Tibial nerve (tissue), 4 donors: ENCODE data around the gene TGFB3. TPM values are rescaled to one million over a fixed set of nuclear protein-coding genes. Genes with fewer than 3 reads are reported as not detected.

Experiments used
- DNase-seq, 2 donors: peaks; one replicate each; pipeline ENCODE4 v3.0.0-alpha.2; 2019; ENCODE audit warnings: low spot score in 2 of 2
- H3K27ac ChIP-seq, 4 donors: fragments of 200-600 bp; sonication (generic) in 3 of 4; one replicate each; pipeline ENCODE4 v1.5.1; 2017 to 2019; ENCODE audit warnings: mild to moderate bottlenecking in 1 of 4
- H3K27me3 ChIP-seq, 2 donors: fragments of 200-600 bp; sonication (generic) in 1 of 2; one replicate each; pipeline versions ENCODE4 v1.5.1 to v1.6.0; 2017 to 2019
- H3K36me3 ChIP-seq, 3 donors: fragments of 200-600 bp; sonication (generic); one replicate each; pipeline ENCODE4 v1.5.1; 2018 to 2019
- H3K4me1 ChIP-seq, 4 donors: fragments of 200-600 bp; sonication (generic) in 3 of 4; one replicate each; pipeline ENCODE4 v1.5.1; 2017 to 2019
- H3K4me3 ChIP-seq, 4 donors: fragments of 200-600 bp; sonication (generic) in 3 of 4; one replicate each; pipeline ENCODE4 v1.5.1; 2017 to 2019; ENCODE audit warnings: mild to moderate bottlenecking in 1 of 4, moderate library complexity in 1 of 4
- H3K9me3 ChIP-seq, 4 donors: fragments of 200-600 bp; sonication (generic) in 3 of 4; one replicate each; pipeline ENCODE4 v1.5.1; 2017 to 2019
- EP300 ChIP-seq, 2 donors: sonication (generic); formaldehyde crosslinking; IDR thresholded peaks; one replicate each; pipeline ENCODE4 v1.6.1; 2017; ENCODE audit warnings: antibody characterized with exemption in 2 of 2, mild to moderate bottlenecking in 1 of 2
- POLR2A ChIP-seq, 2 donors: fragments of 450-650 bp; IDR thresholded peaks; one replicate each; pipeline ENCODE4 v1.6.1; 2017; ENCODE audit warnings: antibody characterized with exemption in 2 of 2, mild to moderate bottlenecking in 2 of 2, moderate library complexity in 2 of 2
- WGBS, 2 donors: methylation state at CpG; one replicate each; pipeline ENCODE4 v1.1.5; 2018; 5-methylcytosine and 5-hydroxymethylcytosine counted together
- total RNA-seq, 4 donors: library from RNA; depleted of rRNA; stranded (reverse); fragments of >200 nt; gene quantifications; one replicate each; pipeline ENCODE4 v1.1.0, GENCODE V29; 2016
- TF ChIP-seq, protein P1 (sequence below), 5 experiments: fragments of 200-600 bp in 3 of 5; fragments of 450-650 bp in 2 of 5; sonication (generic) in 3 of 5; IDR thresholded peaks; one replicate each; pipeline ENCODE4 v1.5.1; 2016 to 2019; ENCODE audit warnings: antibody characterized with exemption in 5 of 5, mild to moderate bottlenecking in 3 of 5, moderate library complexity in 2 of 5

Gene TGFB3
- total RNA-seq, 4 donors from 2014 or later: 3.1 to 10.0 (median 5.6) TPM

DNA sequence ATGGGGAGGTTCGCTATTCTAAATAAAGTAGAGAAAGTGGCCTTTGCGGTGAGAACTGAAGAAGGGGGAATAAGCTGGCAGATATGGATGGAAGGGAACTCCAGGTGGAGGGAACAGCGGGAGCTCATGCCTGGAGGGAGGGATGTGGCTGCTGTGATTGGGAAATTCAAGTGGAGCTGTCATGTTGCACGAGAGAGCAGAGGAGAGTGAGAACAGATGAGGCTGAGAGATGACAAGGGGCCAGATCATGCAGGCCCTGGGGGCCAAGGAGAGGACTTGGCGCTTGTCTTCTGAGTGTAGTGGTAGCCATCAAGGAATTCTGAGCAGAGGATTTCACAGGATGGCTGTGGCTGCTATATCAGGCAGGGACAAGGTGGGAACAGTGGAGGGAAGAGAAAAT is 35.0 kb downstream of the TGFB3 start:
- 88 to 89% methylated on average over 5 of the region's 5 CpGs for WGBS, 2 donors

DNA sequence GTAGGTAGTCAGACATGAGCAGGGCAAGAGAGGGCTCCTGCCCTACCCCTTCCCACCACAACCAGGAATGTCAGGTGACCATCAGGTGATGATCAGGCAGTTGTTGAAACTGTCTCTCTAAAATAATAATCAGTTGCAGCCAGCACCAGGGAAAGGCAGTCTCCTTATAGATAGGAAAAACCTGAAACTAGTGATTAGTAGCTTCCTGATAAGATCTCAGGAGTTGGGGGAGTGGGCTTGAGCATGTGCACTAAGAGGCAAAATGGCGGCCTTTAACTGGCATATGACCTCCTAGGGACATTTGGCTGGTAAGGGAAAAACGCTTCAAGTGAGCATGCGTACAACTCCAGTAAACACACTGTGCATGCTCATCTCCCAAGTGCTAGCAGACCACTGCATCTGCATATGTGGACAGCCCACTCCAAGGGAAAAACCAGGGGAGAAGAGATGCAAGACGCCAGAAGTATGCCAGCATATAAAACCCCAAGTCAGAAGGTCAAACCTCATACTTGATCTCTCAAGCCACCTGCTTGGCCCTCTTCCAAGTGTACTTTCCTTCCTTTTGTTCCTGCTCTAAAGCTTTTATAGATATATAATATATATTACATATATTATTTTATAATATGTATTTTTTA is 37.1 kb downstream of the TGFB3 start:
- no peak overlapping the region for H3K4me3 ChIP-seq
- H3K9me3 ChIP-seq: no peaks in the 10 kb centered on the region
- TF ChIP-seq, protein P1, sequence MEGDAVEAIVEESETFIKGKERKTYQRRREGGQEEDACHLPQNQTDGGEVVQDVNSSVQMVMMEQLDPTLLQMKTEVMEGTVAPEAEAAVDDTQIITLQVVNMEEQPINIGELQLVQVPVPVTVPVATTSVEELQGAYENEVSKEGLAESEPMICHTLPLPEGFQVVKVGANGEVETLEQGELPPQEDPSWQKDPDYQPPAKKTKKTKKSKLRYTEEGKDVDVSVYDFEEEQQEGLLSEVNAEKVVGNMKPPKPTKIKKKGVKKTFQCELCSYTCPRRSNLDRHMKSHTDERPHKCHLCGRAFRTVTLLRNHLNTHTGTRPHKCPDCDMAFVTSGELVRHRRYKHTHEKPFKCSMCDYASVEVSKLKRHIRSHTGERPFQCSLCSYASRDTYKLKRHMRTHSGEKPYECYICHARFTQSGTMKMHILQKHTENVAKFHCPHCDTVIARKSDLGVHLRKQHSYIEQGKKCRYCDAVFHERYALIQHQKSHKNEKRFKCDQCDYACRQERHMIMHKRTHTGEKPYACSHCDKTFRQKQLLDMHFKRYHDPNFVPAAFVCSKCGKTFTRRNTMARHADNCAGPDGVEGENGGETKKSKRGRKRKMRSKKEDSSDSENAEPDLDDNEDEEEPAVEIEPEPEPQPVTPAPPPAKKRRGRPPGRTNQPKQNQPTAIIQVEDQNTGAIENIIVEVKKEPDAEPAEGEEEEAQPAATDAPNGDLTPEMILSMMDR (IDR thresholded peaks at IDR 0.05): no peak
- TF ChIP-seq EP300 (IDR thresholded peaks at IDR 0.05): no peak
- TF ChIP-seq POLR2A (IDR thresholded peaks at IDR 0.05): no peak
- H3K27ac ChIP-seq: no peak overlapping the region
- 84 to 85% methylated on average over 4 of the region's 4 CpGs for WGBS, 2 donors
- DNase-seq: no peak
- H3K36me3 ChIP-seq: peaks cover 0 to 5% (median 0%) of the 10 kb centered on the region in 3 donors
- no peaks in the 10 kb centered on the region for H3K27me3 ChIP-seq
- H3K4me1 ChIP-seq: no peaks in the 10 kb centered on the region

More for the DNA sequence above, 35.0 kb downstream of the TGFB3 start:
- no peaks in the 10 kb centered on the region for H3K9me3 ChIP-seq
- no peak overlapping the region for H3K27ac ChIP-seq
- H3K4me3 ChIP-seq: no peak overlapping the region
- TF ChIP-seq EP300 (IDR thresholded peaks at IDR 0.05) (no peak), POLR2A (IDR thresholded peaks at IDR 0.05) (no peak)
- TF ChIP-seq, protein P1 (IDR thresholded peaks at IDR 0.05): no peak
- H3K4me1 ChIP-seq: no peaks in the 10 kb centered on the region
- H3K27me3 ChIP-seq: no peaks in the 10 kb centered on the region
- H3K36me3 ChIP-seq: peaks cover 0 to 5% (median 0%) of the 10 kb centered on the region in 3 donors
- no peak for DNase-seq

DNA sequence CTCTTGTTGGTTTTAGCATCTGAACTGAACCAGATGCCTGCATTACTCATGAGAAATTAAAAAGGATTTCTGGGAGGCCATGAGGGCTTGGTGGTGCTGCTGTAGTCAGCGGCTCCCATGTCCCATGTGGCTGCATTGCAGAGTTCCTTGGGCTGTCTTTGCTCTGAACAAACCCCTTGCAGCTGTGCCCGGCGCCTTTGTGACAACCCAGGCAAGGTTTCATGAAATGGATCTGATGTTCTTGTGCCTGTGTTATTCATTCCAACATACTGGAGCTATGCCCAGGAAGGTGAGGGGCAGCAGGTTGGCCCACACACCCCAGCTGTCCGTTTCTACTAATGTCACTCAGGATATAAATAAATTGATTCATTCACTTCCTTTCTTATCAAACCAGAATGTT is 40.8 kb downstream of the TGFB3 start:
- no peaks in the 10 kb centered on the region for H3K9me3 ChIP-seq
- H3K4me1 ChIP-seq: no peaks in the 10 kb centered on the region
- 55 to 68% methylated on average over 4 of the region's 4 CpGs for WGBS, 2 donors
- DNase-seq: no peak
- TF ChIP-seq EP300 (IDR thresholded peaks at IDR 0.05): no peak
- H3K36me3 ChIP-seq: peaks cover 0 to 5% (median 0%) of the 10 kb centered on the region in 3 donors
- no peak overlapping the region for H3K4me3 ChIP-seq
- no peaks in the 10 kb centered on the region for H3K27me3 ChIP-seq
- no peak overlapping the region for H3K27ac ChIP-seq

DNA sequence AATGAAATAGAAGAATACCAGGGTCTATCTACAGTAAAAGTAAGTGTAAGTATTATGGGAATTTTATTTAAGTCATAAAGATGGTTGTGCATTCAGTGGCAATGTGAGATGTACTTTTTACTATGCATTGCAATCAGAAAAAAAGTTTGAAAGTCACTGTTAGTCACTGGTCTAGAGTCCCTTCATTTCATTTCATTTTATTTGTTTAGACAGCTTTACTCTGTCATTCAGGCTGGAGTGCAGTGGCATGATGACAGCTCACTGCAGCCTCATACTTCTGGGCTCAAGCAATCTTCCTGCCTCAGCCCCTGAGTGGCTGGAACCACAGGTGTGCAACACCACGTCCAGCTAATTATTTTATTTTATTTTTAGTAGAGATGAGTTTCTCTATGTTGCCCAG is 42.6 kb downstream of the TGFB3 start:
- Histone ChIP-seq H3K36me3 (peaks cover 0 to 5% (median 0%) of the 10 kb centered on the region in 3 donors), H3K9me3 (no peaks in the 10 kb centered on the region), H3K4me1 (no peaks in the 10 kb centered on the region), H3K4me3 (no peak overlapping the region), H3K27ac (no peak overlapping the region), H3K27me3 (no peaks in the 10 kb centered on the region)
- DNase-seq: no peak
- TF ChIP-seq, protein P1 (IDR thresholded peaks at IDR 0.05): no peak
- TF ChIP-seq EP300 (IDR thresholded peaks at IDR 0.05) (no peak), POLR2A (IDR thresholded peaks at IDR 0.05) (no peak)
- WGBS, 2 donors: 75 to 79% methylated on average over 1 of the region's 1 CpG

DNA sequence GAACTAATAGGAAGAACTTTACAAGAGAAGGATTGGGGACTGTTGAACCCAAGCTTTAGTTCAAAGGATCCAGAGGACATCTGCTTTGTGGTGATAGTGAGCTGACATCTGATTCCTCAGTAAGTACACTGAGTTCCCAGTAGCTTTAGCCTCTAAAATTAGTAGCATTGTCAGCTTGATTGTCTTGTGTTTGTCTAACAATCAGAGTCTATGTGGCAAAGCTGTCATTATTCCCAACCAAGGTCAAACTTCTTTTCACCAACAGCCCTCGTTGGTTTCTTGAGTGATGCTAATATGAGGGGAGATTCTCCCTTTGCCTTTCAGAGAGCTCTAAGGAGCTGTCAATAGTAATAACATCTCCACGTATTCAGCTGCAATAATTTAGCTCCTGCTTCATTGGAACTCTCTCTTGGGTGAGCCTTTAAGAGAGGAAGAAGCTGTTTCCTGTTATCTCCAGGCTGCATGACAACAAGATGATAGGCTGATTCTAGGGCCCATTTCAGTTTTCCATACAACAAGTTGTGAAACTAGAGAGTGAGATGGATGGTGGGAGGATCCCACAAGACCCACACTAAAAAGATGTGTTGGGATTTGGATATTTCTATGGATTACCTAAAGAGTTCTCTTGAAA is 46.7 kb downstream of the TGFB3 start:
- TF ChIP-seq, protein P1 (IDR thresholded peaks at IDR 0.05): no peak
- TF ChIP-seq EP300 (IDR thresholded peaks at IDR 0.05) (no peak), POLR2A (IDR thresholded peaks at IDR 0.05) (no peak)
- Histone ChIP-seq H3K36me3 (peaks cover 0 to 14% (median 0%) of the 10 kb centered on the region in 3 donors), H3K4me1 (no peaks in the 10 kb centered on the region), H3K27ac (no peak overlapping the region), H3K4me3 (no peak overlapping the region), H3K9me3 (no peaks in the 10 kb centered on the region), H3K27me3 (no peaks in the 10 kb centered on the region)
- DNase-seq: no peak
- 45 to 55% methylated on average over 2 of the region's 2 CpGs for WGBS, 2 donors
